ENCODE measurements around the gene PANK1. TPM values are rescaled to one million over a fixed set of nuclear protein-coding genes. Genes with fewer than 3 reads are reported as not detected.
A peak's percentile ranks its signal among the peaks of the same experiment; 100 is the strongest.

Gene PANK1
- polyA plus RNA-seq, 1 of the 3 experiments (the other 2 are of a cell fraction), result 4.2 TPM

GRCh38 chr10:89552213-89552612 is 92.8 kb downstream of the PANK1 start:
- Histone ChIP-seq H3K9me2 (no peaks in the 10 kb centered on the region), H2AFZ (ENCODE audit: low read depth) (no peak overlapping the region), H3K9ac (no peak overlapping the region), H3K4me3 (ENCODE audit: low read depth in 2 of 2, low read length in 1 of 2) (no peak overlapping the region), H3K79me2 (ENCODE audit: insufficient read depth) (no peaks in the 10 kb centered on the region), H3K36me3 (replicated peaks in 1 of 2; ENCODE audit: control insufficient read depth in 1 of 2, insufficient read depth in 2 of 2, low read length in 1 of 2) (no peaks in the 10 kb centered on the region), H3K4me1 (ENCODE audit: control insufficient read depth in 1 of 2, insufficient read depth in 2 of 2, low read depth in 1 of 2, low read length in 1 of 2) (peaks cover 4 to 7% of the 10 kb centered on the region in 2 experiments; a peak in 2 of 4 replicates), H3K4me2 (no peak overlapping the region), H4K20me1 (ENCODE audit: insufficient read depth) (no peaks in the 10 kb centered on the region), H3K27ac (ENCODE audit: low read depth in 2 of 2, low read length in 1 of 2) (peak overlapping the region; percentile 7 to 68; a peak in 2 of 4 replicates), H3K9me3 (no peaks in the 10 kb centered on the region), H3K27me3 (ENCODE audit: insufficient read depth) (no peaks in the 10 kb centered on the region), H3F3A (replicated peaks; ENCODE audit: insufficient read depth) (peaks cover 7% of the 10 kb centered on the region)
- POLR2A ChIA-PET, result no interaction called here
- CTCF ChIA-PET, result interaction anchor here (1.0 to 1.2 kb wide), 2 partner anchors 10 to 100 kb away, joined by 3 to 6 read pairs; no protein-coding TSS in a partner anchor
- DNase-seq, result peak; percentile 45
- no peak for TF ChIP-seq USF1 (IDR thresholded peaks at IDR 0.05; ENCODE audit: borderline replicate concordance, low read depth)
- TF ChIP-seq MXI1 (IDR thresholded peaks at IDR 0.05; ENCODE audit: low read depth, low read length), result 0 out of 2 replicates have a peak, but pooled peaks have one; percentile 28
- peak; percentile 21; the same call in 1 of the 2 replicates for TF ChIP-seq TEAD4 (IDR thresholded peaks at IDR 0.05; ENCODE audit: borderline replicate concordance, insufficient read depth)
- TF ChIP-seq TCF12 (IDR thresholded peaks at IDR 0.05), result peak; percentile 29; the same call in 1 of the 2 replicates
- no peak for TF ChIP-seq SMC3 (IDR thresholded peaks at IDR 0.05; ENCODE audit: low read depth, low read length)
- TF ChIP-seq EP300 (IDR thresholded peaks at IDR 0.05; ENCODE audit: borderline replicate concordance in 1 of 2, low read depth in 1 of 2, low read length in 1 of 2), result peak in 1 of 2 experiments; percentile 75; a peak in 2 of 4 replicates
- peak; percentile 37; the same call in 1 of the 2 replicates for TF ChIP-seq GATA2 (CRISPR knock-in tag; IDR thresholded peaks at IDR 0.05)
- TF ChIP-seq RCOR1 (IDR thresholded peaks at IDR 0.05; ENCODE audit: low read length), result peak; percentile 44; the same call in 1 of the 2 replicates
- no peak for TF ChIP-seq RFX5 (IDR thresholded peaks at IDR 0.05; ENCODE audit: low read length)
- TF ChIP-seq POLR2AphosphoS5 (IDR thresholded peaks at IDR 0.05; ENCODE audit: low read depth, low read length), result peak; percentile 25; the same call in 1 of the 2 replicates
- 69% methylated on average over 4 of the region's 4 CpGs for WGBS (ENCODE audit: low lambda C conversion rate)

- CTCF ChIA-PET, result interaction anchor here (0.9 to 1.2 kb wide), 3 partner anchors 8 to 15 kb away, joined by 3 to 4 read pairs (median 3); partner anchors contain the start of gene SLC16A12
- POLR2A ChIA-PET, result no interaction called here
- no peaks in the 10 kb centered on the region; the same call in 1 of the 2 replicates for H3K9me2 ChIP-seq
- WGBS (ENCODE audit: low lambda C conversion rate), result 69% methylated on average over 5 of the region's 5 CpGs
- no peaks in the 10 kb centered on the region for H4K20me1 ChIP-seq (ENCODE audit: insufficient read depth)
- H3K27ac ChIP-seq (ENCODE audit: low read depth in 2 of 2, low read length in 1 of 2), result no peak overlapping the region
- no peaks in the 10 kb centered on the region for H3K79me2 ChIP-seq (ENCODE audit: insufficient read depth)
- 0 out of 2 replicates have a peak, but pooled peaks have one; percentile 22 for TF ChIP-seq NFIC (IDR thresholded peaks at IDR 0.05; ENCODE audit: borderline replicate concordance)
- no peak for TF ChIP-seq USF2 (IDR thresholded peaks at IDR 0.05; ENCODE audit: borderline replicate concordance, low read depth, low read length)
- H3F3A ChIP-seq (replicated peaks; ENCODE audit: insufficient read depth), result peaks cover 7% of the 10 kb centered on the region
- no peak overlapping the region for H3K4me3 ChIP-seq (ENCODE audit: low read depth in 2 of 2, low read length in 1 of 2)
- H3K4me2 ChIP-seq, result no peak overlapping the region
- H3K9me3 ChIP-seq, result no peaks in the 10 kb centered on the region
- DNase-seq, result no peak
- no peaks in the 10 kb centered on the region for H3K27me3 ChIP-seq (ENCODE audit: insufficient read depth)
- H3K36me3 ChIP-seq (replicated peaks in 1 of 2; ENCODE audit: control insufficient read depth in 1 of 2, insufficient read depth in 2 of 2, low read length in 1 of 2), result no peaks in the 10 kb centered on the region
- H3K4me1 ChIP-seq (ENCODE audit: control insufficient read depth in 1 of 2, insufficient read depth in 2 of 2, low read depth in 1 of 2, low read length in 1 of 2), result peaks cover 4 to 7% of the 10 kb centered on the region in 2 experiments; a peak in 2 of 4 replicates
- H3K9ac ChIP-seq, result no peak overlapping the region
- no peak overlapping the region for H2AFZ ChIP-seq (ENCODE audit: low read depth)
Measured at GRCh38 chr10:89550509-89550908, 94.5 kb downstream of the PANK1 start.
